H1 (cell line): ENCODE data around the gene IGFL3. TPM values are rescaled to one million over a fixed set of nuclear protein-coding genes. Genes with fewer than 3 reads are reported as not detected.

Source experiments
- CTCF ChIA-PET: fragments of 300-600 bp; sonication (Branson Sonifier 250); formaldehyde crosslinking; loops from one replicate; lab custom pipeline; 2021; ENCODE audit not compliant: partially characterized antibody; lab: Charles Lee
- POLR2A ChIA-PET: fragments of 300-600 bp; sonication (Branson Sonifier 250); formaldehyde crosslinking; loops from one replicate; lab custom pipeline; 2021; ENCODE audit warnings: inconsistent platforms; ENCODE audit not compliant: partially characterized antibody; lab: Charles Lee
- DNase-seq, 2 experiments: peaks; one replicate each; pipeline versions ENCODE4 v3.0.0 to v3.0.0-alpha.2; 2010 to 2022; ENCODE audit warnings: low spot score in 2 of 2, low read depth in 1 of 2, mixed read lengths in 1 of 2
- FAIRE-seq: peaks from 2 replicates; lab custom pipeline; 2011; peaks lifted over from hg19 to GRCh38; lab: Jason Lieb, UNC
- H2AFZ ChIP-seq: 2 replicates; pipeline ENCODE4 v1.8.1; 2012; ENCODE audit warnings: low read length, inconsistent platforms
- H2AK5ac ChIP-seq: 2 replicates; pipeline ENCODE4 v1.6.1; 2013; ENCODE audit warnings: low read depth, low read length
- H2BK120ac ChIP-seq: replicated peaks from 2 replicates; pipeline ENCODE3; 2013; ENCODE audit warnings: low read depth, low read length, inconsistent platforms
- H2BK12ac ChIP-seq: 2 replicates; pipeline ENCODE4 v1.6.1; 2013; ENCODE audit warnings: low read depth, low read length
- H2BK15ac ChIP-seq: 2 replicates; pipeline ENCODE4 v1.6.1; 2013; ENCODE audit warnings: low read length
- H2BK20ac ChIP-seq: 2 replicates; pipeline ENCODE4 v1.6.1; 2013; ENCODE audit warnings: low read length
- H2BK5ac ChIP-seq: 2 replicates; pipeline ENCODE4 v1.6.1; 2013; ENCODE audit warnings: low read depth, low read length
- H3K14ac ChIP-seq: 2 replicates; pipeline ENCODE4 v1.6.1; 2013; ENCODE audit warnings: inconsistent platforms; ENCODE audit not compliant: insufficient read length
- H3K18ac ChIP-seq: 2 replicates; pipeline ENCODE4 v1.6.1; 2013; ENCODE audit warnings: low read length; ENCODE audit errors: extremely low read depth
- H3K23ac ChIP-seq: 2 replicates; pipeline ENCODE4 v1.6.1; 2013; ENCODE audit warnings: inconsistent platforms; ENCODE audit not compliant: insufficient read length
- H3K23me2 ChIP-seq: 2 replicates; pipeline ENCODE4 v1.6.1; 2013; ENCODE audit warnings: low read depth, low read length
- H3K27ac ChIP-seq: 2 replicates; pipeline ENCODE4 v1.6.1; 2011; ENCODE audit warnings: low read depth, low read length, inconsistent platforms
- H3K27me3 ChIP-seq, 4 experiments: replicated peaks in 1 of 4; 1 replicate in 1 of 4; 2 replicates in 3 of 4; pipeline versions ENCODE4 v1.6.1 to v1.8.1; 2011 to 2013; ENCODE audit warnings: low read length in 3 of 4, mild to moderate bottlenecking in 3 of 4, inconsistent platforms in 2 of 4, mixed read lengths in 2 of 4, moderate library complexity in 1 of 4; ENCODE audit not compliant: control insufficient read depth in 3 of 4, insufficient read depth in 3 of 4; ENCODE audit errors: extremely low read depth in 1 of 4
- H3K36me3 ChIP-seq, 4 experiments: 2 replicates each; pipeline versions ENCODE4 v1.6.1 to v1.8.1; 2011 to 2013; ENCODE audit warnings: mild to moderate bottlenecking in 4 of 4, low read length in 3 of 4, moderate library complexity in 2 of 4, control low read depth in 1 of 4, inconsistent platforms in 1 of 4; ENCODE audit not compliant: insufficient read depth in 4 of 4, control insufficient read depth in 2 of 4
- H3K4ac ChIP-seq: replicated peaks from 2 replicates; pipeline ENCODE3; 2013; ENCODE audit warnings: low read length, low read depth, mixed read lengths, inconsistent platforms; ENCODE audit not compliant: insufficient read length
- H3K4me1 ChIP-seq, 4 experiments: replicated peaks in 1 of 4; 1 replicate in 1 of 4; 2 replicates in 3 of 4; pipeline versions ENCODE4 v1.6.1 to v1.8.1; 2011 to 2013; ENCODE audit warnings: low read length in 3 of 4, inconsistent platforms in 2 of 4, mixed read lengths in 1 of 4; ENCODE audit not compliant: insufficient read depth in 4 of 4, control insufficient read depth in 3 of 4
- H3K4me2 ChIP-seq, 2 experiments: 2 replicates each; pipeline versions ENCODE4 v1.6.1 to v1.8.1; 2011 to 2013; ENCODE audit warnings: low read depth in 2 of 2, low read length in 2 of 2, control low read depth in 1 of 2, inconsistent platforms in 1 of 2, mild to moderate bottlenecking in 1 of 2; ENCODE audit not compliant: insufficient read depth in 1 of 2
- H3K4me3 ChIP-seq, 4 experiments: fragments of 200-600, 300-600 bp in 1 of 4; sonication (generic), shearing (Covaris generic), sonication (Bioruptor Twin) in 1 of 4; 2 replicates each; pipeline versions ENCODE4 v1.5.1 to v1.8.1; 2011 to 2016; ENCODE audit warnings: low read length in 4 of 4, low read depth in 3 of 4, control low read depth in 2 of 4, inconsistent platforms in 2 of 4, mild to moderate bottlenecking in 2 of 4, mixed read lengths in 1 of 4, moderate library complexity in 1 of 4; ENCODE audit not compliant: insufficient read depth in 2 of 4; ENCODE audit errors: extremely low read depth in 1 of 4
- H3K56ac ChIP-seq: replicated peaks from 2 replicates; pipeline ENCODE3; 2013; ENCODE audit warnings: low read depth, mild to moderate bottlenecking, mixed read lengths, low read length, inconsistent platforms; ENCODE audit not compliant: insufficient read length
- H3K79me1 ChIP-seq: 2 replicates; pipeline ENCODE4 v1.6.1; 2013; ENCODE audit warnings: low read depth, low read length, control low read depth
- H3K79me2 ChIP-seq, 2 experiments: 2 replicates each; pipeline versions ENCODE4 v1.6.1 to v1.8.1; 2012 to 2013; ENCODE audit warnings: low read length in 2 of 2, mild to moderate bottlenecking in 2 of 2, inconsistent platforms in 1 of 2; ENCODE audit not compliant: insufficient read depth in 2 of 2, control insufficient read depth in 1 of 2
- H3K9ac ChIP-seq, 4 experiments: replicated peaks in 1 of 4; 1 replicate in 1 of 4; 2 replicates in 3 of 4; pipeline versions ENCODE4 v1.6.1 to v1.8.1; 2011 to 2013; ENCODE audit warnings: low read depth in 3 of 4, low read length in 3 of 4, control low read depth in 2 of 4, mild to moderate bottlenecking in 2 of 4, moderate library complexity in 2 of 4, inconsistent platforms in 1 of 4; ENCODE audit errors: extremely low read depth in 1 of 4
- H3K9me3 ChIP-seq, 2 experiments: 2 replicates each; pipeline versions ENCODE4 v1.6.1 to v1.8.1; 2012 to 2013; ENCODE audit warnings: mild to moderate bottlenecking in 2 of 2, moderate library complexity in 2 of 2, control low read depth in 1 of 2, inconsistent platforms in 1 of 2, low read depth in 1 of 2, low read length in 1 of 2, mixed read lengths in 1 of 2; ENCODE audit not compliant: insufficient read depth in 2 of 2
- H4K20me1 ChIP-seq, 2 experiments: replicated peaks in 1 of 2; 2 replicates each; pipeline versions ENCODE3 to v1.8.1; 2011 to 2013; ENCODE audit warnings: inconsistent platforms in 2 of 2, low read length in 2 of 2, mild to moderate bottlenecking in 1 of 2; ENCODE audit not compliant: insufficient read depth in 2 of 2, control insufficient read depth in 1 of 2
- H4K5ac ChIP-seq: 2 replicates; pipeline ENCODE4 v1.6.1; 2013; ENCODE audit warnings: low read length, low read depth, mixed read lengths, inconsistent platforms; ENCODE audit not compliant: insufficient read length
- H4K8ac ChIP-seq: 2 replicates; pipeline ENCODE4 v1.8.0; 2013; ENCODE audit warnings: mild to moderate bottlenecking, moderate library complexity, low read length, inconsistent platforms; ENCODE audit not compliant: insufficient read depth; ENCODE audit errors: extremely low read depth
- H4K91ac ChIP-seq: replicated peaks from 2 replicates; pipeline ENCODE3; 2013; ENCODE audit warnings: low read length, mixed read lengths, inconsistent platforms; ENCODE audit not compliant: insufficient read length
- CHD1 ChIP-seq: IDR thresholded peaks from 2 replicates; pipeline ENCODE4 v1.6.1; 2012; ENCODE audit warnings: low read depth, low read length, improper control_type of control experiment
- CTCF ChIP-seq, 3 experiments: IDR thresholded peaks; 1 replicate in 2 of 3; 2 replicates in 1 of 3; pipeline versions ENCODE4 v1.5.1 to v1.6.1; 2011; ENCODE audit warnings: low read length in 3 of 3, mild to moderate bottlenecking in 3 of 3, inconsistent platforms in 2 of 3, low read depth in 1 of 3, moderate library complexity in 1 of 3; ENCODE audit not compliant: insufficient read depth in 1 of 3; ENCODE audit errors: control extremely low read depth in 1 of 3
- GTF2F1 ChIP-seq: IDR thresholded peaks from 2 replicates; pipeline ENCODE4 v1.6.1; 2012; ENCODE audit warnings: low read depth, low read length, improper control_type of control experiment, borderline replicate concordance
- KDM4A ChIP-seq: IDR thresholded peaks from one replicate; pipeline ENCODE4 v1.7.1; 2012; ENCODE audit warnings: low read depth, mild to moderate bottlenecking, moderate library complexity, low read length, inconsistent platforms; ENCODE audit not compliant: severe bottlenecking
- KDM5A ChIP-seq: fragments of 200-600 bp; IDR thresholded peaks from 2 replicates; pipeline ENCODE4 v1.7.1; 2012; ENCODE audit warnings: mild to moderate bottlenecking, low read length, inconsistent platforms, mixed read lengths
- NRF1 ChIP-seq: IDR thresholded peaks from 2 replicates; pipeline ENCODE4 v1.6.1; 2011; ENCODE audit warnings: mild to moderate bottlenecking, low read depth, low read length, improper control_type of control experiment
- RBBP5 ChIP-seq: IDR thresholded peaks from 2 replicates; pipeline ENCODE4 v1.7.1; 2012; ENCODE audit warnings: low read depth, mild to moderate bottlenecking, inconsistent platforms, low read length, moderate library complexity, borderline replicate concordance
- SUZ12 ChIP-seq: fragments of 200-600 bp; sonication (generic); IDR thresholded peaks from 2 replicates; pipeline ENCODE4 v1.6.1; 2012; ENCODE audit warnings: mild to moderate bottlenecking, inconsistent platforms, low read length, moderate library complexity, mixed read lengths
- TEAD4 ChIP-seq: IDR thresholded peaks from 2 replicates; pipeline ENCODE4 v1.6.1; 2012; ENCODE audit warnings: low read depth, low read length, inconsistent platforms, mixed read lengths
- WGBS, 2 experiments: shearing (Covaris generic) in 1 of 2; methylation state at CpG; one replicate each; pipeline versions ENCODE4 v1.1.6 to v1.1.7; 2013 to 2015; ENCODE audit warnings: low lambda C conversion rate in 2 of 2, mixed read lengths in 2 of 2, inconsistent platforms in 1 of 2, low coverage in 1 of 2, missing lambda C conversion rate in 1 of 2; ENCODE audit not compliant: insufficient replicate concordance in 2 of 2, insufficient coverage in 1 of 2, insufficient read length in 1 of 2; ENCODE audit errors: extremely low coverage in 1 of 2, missing lambda C conversion rate in 1 of 2; 5-methylcytosine and 5-hydroxymethylcytosine counted together
- polyA plus RNA-seq, 7 experiments: library from polyadenylated mRNA; depleted of rRNA in 3 of 7; stranded (reverse) in 5 of 7; unstranded in 2 of 7; fragments of >200 nt in 5 of 7; fragments of 200-250 nt in 2 of 7; gene quantifications; 1 replicate in 5 of 7; 2 replicates in 1 of 7; 4 replicates in 1 of 7; pipeline versions ENCODE4 v1.2.1 to v1.2.3, GENCODE V29; 2011 to 2013; ENCODE audit warnings: missing spikeins in 2 of 7, mixed read lengths in 2 of 7
- total RNA-seq: library from RNA; stranded (reverse); fragmentation: NEBNext Ultra II Directional; extraction: Animal tissue kit (Norgen Biotek cat#: 25700); gene quantifications from 2 replicates; pipeline ENCODE4 v1.2.1, GENCODE V29; 2021

The IGFL3 gene
- total and polyA plus RNA-seq, 2 of the 8 experiments (the other 6 are each of a cell fraction or from before 2014, with no cell fraction given), result 0.12 TPM; not detected in 1

- H3K23me2 ChIP-seq, result no peaks in the 10 kb centered on the region
- no peak overlapping the region for H3K27ac ChIP-seq
- WGBS, 2 experiments, result 85% methylated on average over 8 of the region's 8 CpGs; no CpG with 5 or more reads in 1 of the 2 experiments
- H3K4me2 ChIP-seq, result no peak overlapping the region
- POLR2A ChIA-PET, result interaction anchor here (0.7 to 2.4 kb wide), 2 partner anchors 18 to 40 kb away, joined by 3 to 7 read pairs; no protein-coding TSS in a partner anchor
- H2BK12ac ChIP-seq, result no peak overlapping the region
- H3K27me3 ChIP-seq, result no peaks in the 10 kb centered on the region
- DNase-seq (no peak), FAIRE-seq (no peak)
- H2BK15ac ChIP-seq, result no peak overlapping the region; the same call in 1 of the 2 replicates
- no peaks in the 10 kb centered on the region for H3K79me2 ChIP-seq
- no peaks in the 10 kb centered on the region for H3K4me1 ChIP-seq
- H3K79me1 ChIP-seq, result no peaks in the 10 kb centered on the region
- no peak overlapping the region for H3K4me3 ChIP-seq
- H4K91ac ChIP-seq, result no peak overlapping the region
- H3K36me3 ChIP-seq, result no peaks in the 10 kb centered on the region
- no peak overlapping the region for H3K14ac ChIP-seq
- no peaks in the 10 kb centered on the region for H4K20me1 ChIP-seq
- CTCF ChIA-PET, result interaction anchor here (0.6 to 3.6 kb wide), 10 partner anchors 11 to 145 kb away, joined by 3 to 17 read pairs (median 3); no protein-coding TSS in a partner anchor
- no peak overlapping the region for H2BK120ac ChIP-seq
- H4K5ac ChIP-seq, result no peak overlapping the region
- H3K9me3 ChIP-seq, result peaks cover 7 to 15% of the 10 kb centered on the region in 2 experiments; a peak in 3 of 4 replicates
- H3K9ac ChIP-seq, result no peak overlapping the region
- H2BK5ac ChIP-seq, result no peak overlapping the region
- H2AFZ ChIP-seq, result peak overlapping the region; percentile 77; the same call in 1 of the 2 replicates
- no peak overlapping the region for H3K18ac ChIP-seq
- H2AK5ac ChIP-seq, result no peak overlapping the region
- no peak overlapping the region for H3K4ac ChIP-seq
- H3K23ac ChIP-seq, result no peak overlapping the region
- TF ChIP-seq KDM4A (no peak), KDM5A (no peak), GTF2F1 (no peak), SUZ12 (no peak), NRF1 (no peak), CHD1 (no peak), CTCF (IDR thresholded peaks at IDR 0.05; ENCODE audit: control extremely low read depth in 1 of 3, insufficient read depth in 1 of 3, low read depth in 1 of 3, low read length in 3 of 3) (peak in 2 of 3 experiments; percentile 13 to 42; a peak in 2 of 4 replicates), RBBP5 (no peak), TEAD4 (no peak)
- no peak overlapping the region for H3K56ac ChIP-seq
- no peak overlapping the region for H2BK20ac ChIP-seq
- H4K8ac ChIP-seq, result no peak overlapping the region
Measured at GRCh38 chr19:46173886-46174480, 49.5 kb upstream of the IGFL3 start.
